HepG2 (cell line): ENCODE data around the gene L1CAM. TPM values are rescaled to one million over a fixed set of nuclear protein-coding genes. Genes with fewer than 3 reads are reported as not detected.

ENCODE experiments used
- ATAC-seq: fragments of 200-7000 bp; cut with Tn5 transposase; 3 replicates; pipeline ENCODE4 v1.9.1; 2020; ENCODE audit warnings: mild to moderate bottlenecking, moderate library complexity
- BruUV-seq: library from RNA; stranded (reverse); fragments of 400-500 nt; replicated peaks from 2 replicates; lab custom pipeline; 2021; lab: Mats Ljungman, UMichigan
- CTCF ChIA-PET: fragments of 300-600 bp; formaldehyde crosslinking; extraction: SDS; loops from one replicate; lab custom pipeline; 2021; ENCODE audit warnings: low total read pairs, inconsistent platforms, low intra/inter-chr PET ratio; lab: Yijun Ruan, JAX
- POLR2A ChIA-PET: fragments of 350-600 bp; sonication (Branson Sonifier 250); formaldehyde crosslinking; loops from one replicate; lab custom pipeline; 2020; ENCODE audit warnings: antibody characterized with exemption, inconsistent platforms; lab: Yijun Ruan, JAX
- DNase-seq: peaks from one replicate; pipeline ENCODE4 v3.0.0-alpha.2; 2015; ENCODE audit warnings: low spot score
- FAIRE-seq: peaks from 3 replicates; lab custom pipeline; 2011; peaks lifted over from hg19 to GRCh38; lab: Jason Lieb, UNC
- H2AFZ ChIP-seq: one replicate; pipeline ENCODE4 v1.6.1; 2011; ENCODE audit warnings: low read length, inconsistent platforms
- H3K27ac ChIP-seq: fragments of 300-600 bp; 3 replicates; pipeline ENCODE4 v1.8.0; 2011; ENCODE audit warnings: mixed run types, mild to moderate bottlenecking, mixed read lengths, low read length, inconsistent platforms; ENCODE audit not compliant: insufficient read depth; ENCODE audit errors: extremely low read length
- H3K27me3 ChIP-seq, 2 experiments: fragments of 200-600 bp in 1 of 2; 2 replicates in 1 of 2; 3 replicates in 1 of 2; pipeline versions ENCODE4 v1.6.0 to v1.8.0; 2011; ENCODE audit warnings: low read length in 2 of 2, mild to moderate bottlenecking in 2 of 2, moderate library complexity in 2 of 2, inconsistent platforms in 1 of 2; ENCODE audit not compliant: insufficient read depth in 2 of 2, control insufficient read depth in 1 of 2
- H3K36me3 ChIP-seq, 2 experiments: fragments of 200-600 bp in 1 of 2; replicated peaks in 1 of 2; 2 replicates in 1 of 2; 3 replicates in 1 of 2; pipeline versions ENCODE4 v1.5.1 to v1.8.0; 2011; ENCODE audit warnings: low read length in 2 of 2, inconsistent platforms in 1 of 2; ENCODE audit not compliant: insufficient read depth in 2 of 2, control insufficient read depth in 1 of 2
- H3K4me1 ChIP-seq: 2 replicates; pipeline ENCODE4 v1.5.1; 2012; ENCODE audit warnings: low read length, inconsistent platforms; ENCODE audit not compliant: insufficient read depth
- H3K4me2 ChIP-seq: 2 replicates; pipeline ENCODE4 v1.6.0; 2011; ENCODE audit warnings: low read depth, low read length, inconsistent platforms
- H3K4me3 ChIP-seq, 3 experiments: fragments of 200-600 bp in 1 of 3; sonication (generic), shearing (Covaris generic) in 1 of 3; replicated peaks in 1 of 3; 2 replicates each; pipeline ENCODE4 v1.5.1; 2011 to 2016; ENCODE audit warnings: low read length in 3 of 3, inconsistent platforms in 2 of 3, low read depth in 2 of 3, mild to moderate bottlenecking in 2 of 3, control low read depth in 1 of 3, mixed read lengths in 1 of 3; ENCODE audit not compliant: insufficient read depth in 1 of 3
- H3K79me2 ChIP-seq: one replicate; pipeline ENCODE4 v1.6.1; 2011; ENCODE audit warnings: low read length, inconsistent platforms; ENCODE audit not compliant: insufficient read depth
- H3K9ac ChIP-seq: 2 replicates; pipeline ENCODE4 v1.6.0; 2011; ENCODE audit warnings: mild to moderate bottlenecking, low read depth, low read length, inconsistent platforms; ENCODE audit not compliant: insufficient read depth
- H3K9me3 ChIP-seq: 2 replicates; pipeline ENCODE4 v1.5.1; 2012; ENCODE audit warnings: mild to moderate bottlenecking, low read length
- H4K20me1 ChIP-seq: 2 replicates; pipeline ENCODE4 v1.6.0; 2011; ENCODE audit warnings: inconsistent platforms, mild to moderate bottlenecking, low read length, moderate library complexity; ENCODE audit not compliant: insufficient read depth
- JARID2 ChIP-seq: sonication (generic); formaldehyde crosslinking; IDR thresholded peaks from 2 replicates; pipeline ENCODE4 v1.8.1; 2023; ENCODE audit warnings: missing genetic modification reagents, inconsistent platforms; ENCODE audit not compliant: insufficient replicate concordance
- NFYC ChIP-seq: IDR thresholded peaks from 2 replicates; pipeline ENCODE4 v1.6.1; 2016; ENCODE audit warnings: missing genetic modification reagents, missing compliant biosample characterization
- U2AF1 ChIP-seq: fragments of 200-400 bp; formaldehyde crosslinking; optimal IDR thresholded peaks from 2 replicates; pipeline ENCODE3; 2017; ENCODE audit warnings: mild to moderate bottlenecking, low read depth, low read length
- ZBED4 ChIP-seq: sonication (generic); formaldehyde crosslinking; IDR thresholded peaks from 2 replicates; pipeline ENCODE4 v1.4.0; 2020; ENCODE audit warnings: missing genetic modification reagents, borderline replicate concordance
- ZBTB7B ChIP-seq: sonication (generic); formaldehyde crosslinking; IDR thresholded peaks from 2 replicates; pipeline ENCODE4 v1.4.0; 2020; ENCODE audit warnings: missing genetic modification reagents
- WGBS: methylation state at CpG from one replicate; pipeline ENCODE4 v1.1.6; 2017; ENCODE audit warnings: low lambda C conversion rate; 5-methylcytosine and 5-hydroxymethylcytosine counted together
- in situ Hi-C: cut with HindIII; loops from 2 replicates; pipeline ENCODE4 v1.10.0; 2017; ENCODE audit warnings: low pct_unique_long_range_greater_than_20kb; ENCODE audit not compliant: extremely low pct_ligation_motif_present
- intact Hi-C: fragments of 100-400 bp; cut with micrococcal nuclease; formaldehyde crosslinking; loops from one replicate; pipeline ENCODE4 v1.10.0; 2022; ENCODE audit not compliant: unreplicated experiment
- polyA plus RNA-seq, 8 experiments: library from polyadenylated mRNA; depleted of rRNA in 3 of 8; stranded (reverse) in 7 of 8; unstranded in 1 of 8; fragments of >200 nt; fragmentation: Illumina TruSeq in 4 of 8; extraction: Trizol in 4 of 8; gene quantifications; 2 replicates each; pipeline versions ENCODE4 v1.2.1 to v1.2.3, GENCODE V29; 2011 to 2016; ENCODE audit warnings: low read depth in 4 of 8, missing spikeins in 1 of 8, mixed read lengths in 1 of 8; ENCODE audit not compliant: insufficient read depth in 1 of 8
- total RNA-seq, 5 experiments: library from RNA; depleted of rRNA; stranded (reverse); fragments of >200 nt; fragmentation: Illumina TruSeq; extraction: Trizol; gene quantifications; 2 replicates each; pipeline ENCODE4 v1.2.3, GENCODE V29; 2016; ENCODE audit warnings: low read depth in 1 of 5
- TF ChIP-seq, protein P1 (sequence below): sonication (generic); formaldehyde crosslinking; IDR thresholded peaks from 2 replicates; pipeline ENCODE4 v1.4.0; 2020; ENCODE audit warnings: mild to moderate bottlenecking, low read depth, missing genetic modification reagents

L1CAM gene
- total and polyA plus RNA-seq, 2 of the 13 experiments (the other 11 are each of a cell fraction or from before 2014, with no cell fraction given): 1.4 to 2.0 TPM

- Histone ChIP-seq H3K4me1 (peaks cover 31% of the 10 kb centered on the region), H3K9ac (no peak overlapping the region), H3K36me3 (no peaks in the 10 kb centered on the region), H3K79me2 (no peaks in the 10 kb centered on the region), H4K20me1 (no peaks in the 10 kb centered on the region), H3K4me3 (no peak overlapping the region), H3K4me2 (no peak overlapping the region), H3K27me3 (no peaks in the 10 kb centered on the region), H3K27ac (no peak overlapping the region), H3K9me3 (no peaks in the 10 kb centered on the region), H2AFZ (no peak overlapping the region)
- FAIRE-seq (no peak), ATAC-seq (no peak), DNase-seq (no peak)
- no peak for TF ChIP-seq U2AF1
- no peak for TF ChIP-seq ZBED4 (CRISPR knock-in tag)
- TF ChIP-seq, protein P1, sequence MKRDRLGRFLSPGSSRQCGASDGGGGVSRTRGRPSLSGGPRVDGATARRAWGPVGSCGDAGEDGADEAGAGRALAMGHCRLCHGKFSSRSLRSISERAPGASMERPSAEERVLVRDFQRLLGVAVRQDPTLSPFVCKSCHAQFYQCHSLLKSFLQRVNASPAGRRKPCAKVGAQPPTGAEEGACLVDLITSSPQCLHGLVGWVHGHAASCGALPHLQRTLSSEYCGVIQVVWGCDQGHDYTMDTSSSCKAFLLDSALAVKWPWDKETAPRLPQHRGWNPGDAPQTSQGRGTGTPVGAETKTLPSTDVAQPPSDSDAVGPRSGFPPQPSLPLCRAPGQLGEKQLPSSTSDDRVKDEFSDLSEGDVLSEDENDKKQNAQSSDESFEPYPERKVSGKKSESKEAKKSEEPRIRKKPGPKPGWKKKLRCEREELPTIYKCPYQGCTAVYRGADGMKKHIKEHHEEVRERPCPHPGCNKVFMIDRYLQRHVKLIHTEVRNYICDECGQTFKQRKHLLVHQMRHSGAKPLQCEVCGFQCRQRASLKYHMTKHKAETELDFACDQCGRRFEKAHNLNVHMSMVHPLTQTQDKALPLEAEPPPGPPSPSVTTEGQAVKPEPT: no peak
- TF ChIP-seq ZBTB7B (CRISPR knock-in tag): no peak
- no peak for TF ChIP-seq NFYC (CRISPR knock-in tag)
- TF ChIP-seq JARID2 (CRISPR knock-in tag): no peak
- ChIA-PET POLR2A (no interaction called here), CTCF (no interaction called here)
- in situ Hi-C loops: no loop called here
- intact Hi-C loops: no loop called here
- no TSS peak for BruUV-seq
- WGBS: no CpG with 5 or more reads among the region's 3 CpGs
These were observed 9.9 kb downstream of the L1CAM start for GRCh38 chrX:153876112-153876491.
